GM12874 (cell line): ENCODE measurements around the gene RBFOX1.

ENCODE experiments used
- TF ChIP-seq, protein P1 (sequence below): IDR thresholded peaks from 2 replicates; pipeline ENCODE4 v1.5.1; 2011; ENCODE audit warnings: low read depth, mild to moderate bottlenecking, control low read depth, low read length, moderate library complexity; ENCODE audit not compliant: insufficient read depth

RBFOX1 gene

DNA sequence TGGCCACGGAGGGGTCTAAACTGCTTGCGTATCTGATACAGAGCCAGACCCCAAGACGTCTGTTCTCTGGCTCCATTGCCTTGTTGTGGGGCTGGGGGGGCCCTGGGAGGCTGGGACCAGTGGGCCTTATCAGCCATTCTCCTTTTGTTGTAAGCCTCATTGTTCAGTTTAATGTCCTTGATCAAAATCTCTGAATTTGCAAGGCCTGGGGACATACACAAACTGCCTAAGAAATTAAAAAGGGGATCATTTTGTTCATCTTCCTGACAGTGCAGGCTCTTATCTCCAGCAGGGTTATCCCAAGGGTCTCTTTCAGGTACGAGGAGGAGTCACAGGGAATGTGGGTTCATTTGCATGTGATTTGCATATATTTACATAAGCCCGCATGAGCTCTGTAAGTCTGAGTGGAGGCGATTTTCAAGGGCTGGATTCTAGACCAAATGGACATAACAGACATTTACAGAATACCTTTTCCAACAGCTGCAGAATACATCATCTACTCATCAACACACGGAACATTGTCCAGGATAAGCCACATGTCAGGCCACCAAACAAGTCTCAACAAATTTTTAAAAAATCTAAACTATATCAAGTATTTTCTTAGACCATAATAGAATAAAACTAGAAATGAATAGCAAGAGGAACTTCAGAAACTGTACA, 269.8 kb downstream of the RBFOX1 start:
- TF ChIP-seq, protein P1, sequence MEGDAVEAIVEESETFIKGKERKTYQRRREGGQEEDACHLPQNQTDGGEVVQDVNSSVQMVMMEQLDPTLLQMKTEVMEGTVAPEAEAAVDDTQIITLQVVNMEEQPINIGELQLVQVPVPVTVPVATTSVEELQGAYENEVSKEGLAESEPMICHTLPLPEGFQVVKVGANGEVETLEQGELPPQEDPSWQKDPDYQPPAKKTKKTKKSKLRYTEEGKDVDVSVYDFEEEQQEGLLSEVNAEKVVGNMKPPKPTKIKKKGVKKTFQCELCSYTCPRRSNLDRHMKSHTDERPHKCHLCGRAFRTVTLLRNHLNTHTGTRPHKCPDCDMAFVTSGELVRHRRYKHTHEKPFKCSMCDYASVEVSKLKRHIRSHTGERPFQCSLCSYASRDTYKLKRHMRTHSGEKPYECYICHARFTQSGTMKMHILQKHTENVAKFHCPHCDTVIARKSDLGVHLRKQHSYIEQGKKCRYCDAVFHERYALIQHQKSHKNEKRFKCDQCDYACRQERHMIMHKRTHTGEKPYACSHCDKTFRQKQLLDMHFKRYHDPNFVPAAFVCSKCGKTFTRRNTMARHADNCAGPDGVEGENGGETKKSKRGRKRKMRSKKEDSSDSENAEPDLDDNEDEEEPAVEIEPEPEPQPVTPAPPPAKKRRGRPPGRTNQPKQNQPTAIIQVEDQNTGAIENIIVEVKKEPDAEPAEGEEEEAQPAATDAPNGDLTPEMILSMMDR, result no peak

DNA sequence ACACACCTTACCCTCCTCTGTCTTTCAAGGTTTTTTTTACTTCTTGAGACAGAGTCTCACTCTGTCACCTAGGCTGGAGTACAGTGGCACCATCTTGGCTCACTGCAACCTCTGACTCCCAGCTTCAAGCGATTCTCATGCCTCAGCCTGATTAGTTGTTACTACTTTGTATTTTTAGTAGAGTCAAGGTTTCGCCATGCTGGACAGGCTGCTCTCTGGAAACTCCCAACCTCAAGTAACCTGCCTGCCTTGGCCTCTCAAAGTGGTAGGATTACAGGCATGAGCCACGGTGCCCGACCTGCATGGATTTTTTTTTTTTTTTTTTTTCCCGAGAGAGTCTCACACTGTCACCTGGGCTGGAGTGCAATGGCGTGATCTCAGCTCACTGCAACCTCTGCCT, 273.2 kb downstream of the RBFOX1 start:
- TF ChIP-seq, protein P1, result no peak

DNA sequence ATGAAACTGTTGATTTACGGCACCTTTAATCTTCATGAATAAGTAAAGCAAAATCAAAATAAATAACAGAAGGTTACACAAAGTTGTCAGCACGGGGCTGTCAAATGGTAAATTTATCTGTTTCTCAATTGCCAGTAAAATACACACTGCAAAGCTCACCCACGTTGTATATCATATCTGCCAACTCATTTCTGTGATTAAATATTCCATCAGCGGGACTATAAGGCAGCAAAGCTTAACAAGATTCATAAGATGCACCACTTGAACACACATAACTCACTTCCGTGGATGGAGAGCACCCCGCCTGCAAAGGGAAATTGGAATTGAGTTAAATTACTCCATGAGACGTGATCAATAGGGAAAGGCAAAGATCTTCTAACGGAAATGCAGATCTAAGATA, 280.0 kb downstream of the RBFOX1 start:
- TF ChIP-seq, protein P1, result no peak

DNA sequence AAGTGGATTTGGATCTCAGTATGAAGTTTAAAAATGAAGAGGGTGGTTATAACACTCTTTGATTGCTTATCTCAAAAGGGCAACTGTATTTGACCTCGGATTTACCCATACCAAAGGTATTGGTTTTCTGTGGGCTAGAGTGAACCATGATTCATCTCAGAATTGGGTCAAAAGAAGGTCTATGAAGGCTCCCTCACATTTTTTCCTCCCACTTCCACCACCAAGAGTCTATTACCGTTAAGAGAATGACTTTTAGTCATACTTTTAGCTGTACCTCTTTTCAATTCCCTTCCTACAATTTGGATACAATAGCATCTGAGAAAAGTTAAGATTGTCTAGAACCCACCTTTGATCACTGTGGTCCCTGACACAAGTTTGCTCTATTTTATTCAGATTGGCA, 280.9 kb downstream of the RBFOX1 start:
- TF ChIP-seq, protein P1, result no peak

DNA sequence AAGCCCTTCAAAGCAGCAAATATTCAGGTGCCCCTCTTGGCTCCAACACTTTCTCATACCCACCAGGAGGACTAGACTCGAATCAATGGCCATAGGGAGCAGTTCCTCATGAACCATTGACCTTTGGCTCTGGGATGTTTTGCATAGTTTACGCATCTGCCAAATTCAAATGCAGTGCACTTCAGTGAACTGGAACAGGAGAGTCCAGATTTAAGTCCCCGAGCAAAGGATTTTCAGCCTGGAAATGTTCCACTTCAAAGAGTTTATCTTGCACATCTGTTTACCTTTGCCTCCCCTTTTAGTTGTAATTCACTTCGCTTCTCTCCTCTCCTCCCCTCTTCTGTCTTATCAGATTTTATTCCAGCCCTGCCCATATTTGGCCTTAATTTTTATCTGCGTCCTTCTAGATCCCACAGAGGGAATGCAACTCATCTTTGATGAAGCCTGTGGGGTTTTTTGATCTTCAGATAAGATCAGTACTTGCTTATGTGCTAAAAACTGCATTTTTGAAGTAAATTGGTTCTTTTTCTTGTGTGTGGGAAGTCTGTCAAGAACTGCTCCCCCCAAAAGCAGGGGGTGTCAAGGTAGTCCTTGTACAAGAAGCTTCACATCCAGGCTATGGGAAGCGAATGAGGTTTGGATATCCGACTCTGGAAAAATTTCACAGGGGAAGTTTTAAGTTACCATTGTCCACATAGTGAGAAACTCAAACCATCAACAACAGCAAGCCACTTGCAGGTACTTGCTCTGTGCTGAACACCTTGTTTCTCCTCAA, 281.6 kb downstream of the RBFOX1 start:
- TF ChIP-seq, protein P1, result no peak

DNA sequence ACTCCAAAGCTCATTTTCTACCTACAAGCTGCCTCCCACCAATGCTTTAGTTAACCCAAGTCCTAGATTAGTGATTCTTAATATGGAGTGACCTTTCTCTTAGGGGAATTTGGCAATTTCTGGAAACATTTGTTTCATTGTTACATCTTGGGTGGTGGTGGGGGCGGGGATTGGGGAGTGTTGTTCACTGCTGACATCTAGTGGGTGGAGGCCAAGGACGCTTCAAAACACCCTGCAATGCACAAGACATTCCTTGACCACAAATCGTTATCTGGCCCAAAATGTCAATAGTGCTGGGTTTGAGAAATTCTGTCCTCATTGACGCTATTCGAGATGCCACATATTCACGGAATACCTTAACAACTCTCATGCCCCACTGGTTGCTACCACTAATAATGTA, 282.9 kb downstream of the RBFOX1 start:
- TF ChIP-seq, protein P1, result no peak

DNA sequence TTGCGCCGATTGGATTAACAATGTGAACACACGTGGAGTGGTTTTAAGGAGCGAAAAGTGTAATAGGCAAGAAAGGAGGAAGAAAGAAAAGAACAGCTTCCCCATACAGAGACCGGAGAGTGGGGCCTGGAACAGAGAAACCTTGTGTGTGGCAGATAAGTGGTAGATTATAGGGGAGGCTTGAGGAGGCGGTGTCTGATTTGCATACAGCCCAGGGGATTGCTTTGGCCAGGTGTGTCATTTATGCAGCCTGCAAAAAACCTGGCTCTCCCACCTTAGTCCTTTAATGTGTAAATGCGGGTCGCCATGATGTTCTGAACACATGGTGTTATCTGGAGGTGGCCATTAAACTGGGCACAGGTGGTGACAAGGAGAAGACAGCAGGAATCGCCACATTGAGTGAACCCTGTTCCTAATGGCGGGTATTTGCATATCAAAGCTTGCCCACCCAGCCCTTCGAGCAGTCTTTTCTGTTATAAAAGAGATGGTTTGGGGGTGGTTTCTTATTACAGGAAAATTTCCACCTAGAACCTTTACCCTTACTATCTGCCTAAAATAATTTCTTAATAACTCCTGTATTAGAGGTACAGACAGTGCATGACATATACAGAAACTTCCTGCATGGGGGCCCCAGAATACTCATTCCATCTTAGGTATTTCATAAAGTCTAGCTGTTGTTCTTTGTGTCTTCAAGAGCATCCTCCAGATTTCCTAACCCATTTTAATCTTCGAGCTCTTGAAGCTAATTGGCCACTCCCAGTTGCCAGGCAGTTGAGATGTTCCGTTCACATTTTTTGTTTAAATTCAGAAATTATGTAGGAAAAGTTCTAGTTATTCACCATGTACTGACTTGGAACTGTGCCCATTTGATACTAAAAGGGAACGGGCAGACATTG, 292.5 kb downstream of the RBFOX1 start:
- TF ChIP-seq, protein P1, result no peak
